GM12878 (cell line): ENCODE data around the gene H6PD. TPM values are rescaled to one million over a fixed set of nuclear protein-coding genes. Genes with fewer than 3 reads are reported as not detected.

Experiments
- ATF7 ChIP-seq: fragments of 450-650 bp; IDR thresholded peaks from 2 replicates; pipeline ENCODE4 v1.6.1; 2016; ENCODE audit warnings: low read depth, mild to moderate bottlenecking
- BACH1 ChIP-seq: fragments of 450-650 bp; IDR thresholded peaks from 2 replicates; pipeline ENCODE4 v1.6.1; 2017; ENCODE audit warnings: mild to moderate bottlenecking, borderline replicate concordance
- BHLHE40 ChIP-seq, 2 experiments: fragments of 450-650 bp in 1 of 2; IDR thresholded peaks; 2 replicates each; pipeline ENCODE4 v1.6.1; 2011 to 2017; ENCODE audit warnings: low read depth in 2 of 2, borderline replicate concordance in 1 of 2, improper control_type of control experiment in 1 of 2, low read length in 1 of 2, mild to moderate bottlenecking in 1 of 2
- BMI1 ChIP-seq: fragments of 450-650 bp; IDR thresholded peaks from 2 replicates; pipeline ENCODE4 v1.6.1; 2016; ENCODE audit warnings: mild to moderate bottlenecking, moderate library complexity, borderline replicate concordance
- E4F1 ChIP-seq: fragments of 450-650 bp; IDR thresholded peaks from 2 replicates; pipeline ENCODE4 v1.6.1; 2018; ENCODE audit warnings: borderline replicate concordance, mild to moderate bottlenecking; ENCODE audit not compliant: partially characterized antibody
- GABPA ChIP-seq: IDR thresholded peaks from 2 replicates; pipeline ENCODE4 v1.6.1; 2014; ENCODE audit warnings: antibody characterized with exemption, low read depth, mild to moderate bottlenecking, inconsistent platforms
- GATAD2B ChIP-seq: fragments of 450-650 bp; conservative IDR thresholded peaks from 2 replicates; pipeline ENCODE4 v1.6.1; 2017; ENCODE audit warnings: low read depth, mild to moderate bottlenecking, moderate library complexity
- HSF1 ChIP-seq: fragments of 150-350 bp; IDR thresholded peaks from 2 replicates; pipeline ENCODE4 v1.6.1; 2014; ENCODE audit warnings: mild to moderate bottlenecking, low read depth, low read length
- IKZF2 ChIP-seq, 2 experiments: fragments of 450-650 bp; IDR thresholded peaks; 2 replicates each; pipeline ENCODE4 v1.6.1; 2017; ENCODE audit warnings: mild to moderate bottlenecking in 2 of 2, moderate library complexity in 2 of 2
- IRF4 ChIP-seq: IDR thresholded peaks from 2 replicates; pipeline ENCODE4 v1.6.1; 2011; ENCODE audit warnings: low read depth, low read length
- MTA2 ChIP-seq: fragments of 450-650 bp; IDR thresholded peaks from 2 replicates; pipeline ENCODE4 v1.6.1; 2016; ENCODE audit warnings: low read depth, mild to moderate bottlenecking, moderate library complexity
- NFIC ChIP-seq: IDR thresholded peaks from 2 replicates; pipeline ENCODE4 v1.6.1; 2012; ENCODE audit warnings: low read depth, mild to moderate bottlenecking, inconsistent platforms, low read length, moderate library complexity
- NFYA ChIP-seq: IDR thresholded peaks from 2 replicates; pipeline ENCODE4 v1.6.1; 2011; ENCODE audit warnings: low read depth, mild to moderate bottlenecking, low read length, improper control_type of control experiment, borderline replicate concordance
- NR2C1 ChIP-seq: fragments of 450-650 bp; IDR thresholded peaks from 2 replicates; pipeline ENCODE4 v1.6.1; 2017; ENCODE audit warnings: antibody characterized with exemption, mild to moderate bottlenecking, moderate library complexity
- PML ChIP-seq: IDR thresholded peaks from 2 replicates; pipeline ENCODE4 v1.6.1; 2012; ENCODE audit warnings: low read length, inconsistent platforms
- RAD21 ChIP-seq: IDR thresholded peaks from 2 replicates; pipeline ENCODE4 v1.6.1; 2011; ENCODE audit warnings: mild to moderate bottlenecking, low read depth, low read length, moderate library complexity; ENCODE audit not compliant: insufficient read depth
- RELB ChIP-seq: fragments of 450-650 bp; IDR thresholded peaks from 2 replicates; pipeline ENCODE4 v1.6.1; 2017; ENCODE audit warnings: low read depth, mild to moderate bottlenecking, moderate library complexity
- SUZ12 ChIP-seq: fragments of 200-600 bp; sonication (generic); IDR thresholded peaks from one replicate; pipeline ENCODE4 v1.6.1; 2018; ENCODE audit warnings: antibody characterized with exemption, mild to moderate bottlenecking; ENCODE audit not compliant: unreplicated experiment
- YY1 ChIP-seq: IDR thresholded peaks from 2 replicates; pipeline ENCODE4 v1.6.1; 2011; ENCODE audit warnings: low read depth, mild to moderate bottlenecking, low read length
- ZSCAN29 ChIP-seq: fragments of 450-650 bp; IDR thresholded peaks from 2 replicates; pipeline ENCODE4 v1.6.1; 2017; ENCODE audit warnings: mild to moderate bottlenecking, moderate library complexity
- polyA plus RNA-seq, 11 experiments: library from polyadenylated mRNA; depleted of rRNA in 4 of 11; unstranded in 6 of 11; stranded (reverse) in 5 of 11; fragments of >200 nt; fragmentation: Nextera tagmentation in 4 of 11; fragmentation: Illumina TruSeq in 1 of 11; extraction: Ambion mirVana in 4 of 11; extraction: Trizol in 1 of 11; gene quantifications; 1 replicate in 1 of 11; 2 replicates in 10 of 11; pipeline versions ENCODE4 v1.2.1 to v1.2.3, GENCODE V29; 2011 to 2016; ENCODE audit warnings: inconsistent platforms in 2 of 11, missing spikeins in 2 of 11, low read depth in 1 of 11
- total RNA-seq, 4 experiments: library from RNA; depleted of rRNA in 3 of 4; stranded (reverse); fragments of >200 nt in 3 of 4; fragmentation: Illumina TruSeq in 1 of 4; extraction: Trizol in 1 of 4; gene quantifications; 2 replicates each; pipeline versions ENCODE4 v1.2.1 to v1.2.3, GENCODE V29; 2013 to 2021
- TF ChIP-seq, protein P1 (sequence below): fragments of 150-350 bp; IDR thresholded peaks from 2 replicates; pipeline ENCODE4 v1.6.1; 2016; ENCODE audit warnings: low read depth, low read length

Gene H6PD
- total and polyA plus RNA-seq, 10 of the 15 experiments (the other 5 are each of a cell fraction or from before 2014, with no cell fraction given) = 1.2 to 20.7 (median 7.7) TPM

DNA sequence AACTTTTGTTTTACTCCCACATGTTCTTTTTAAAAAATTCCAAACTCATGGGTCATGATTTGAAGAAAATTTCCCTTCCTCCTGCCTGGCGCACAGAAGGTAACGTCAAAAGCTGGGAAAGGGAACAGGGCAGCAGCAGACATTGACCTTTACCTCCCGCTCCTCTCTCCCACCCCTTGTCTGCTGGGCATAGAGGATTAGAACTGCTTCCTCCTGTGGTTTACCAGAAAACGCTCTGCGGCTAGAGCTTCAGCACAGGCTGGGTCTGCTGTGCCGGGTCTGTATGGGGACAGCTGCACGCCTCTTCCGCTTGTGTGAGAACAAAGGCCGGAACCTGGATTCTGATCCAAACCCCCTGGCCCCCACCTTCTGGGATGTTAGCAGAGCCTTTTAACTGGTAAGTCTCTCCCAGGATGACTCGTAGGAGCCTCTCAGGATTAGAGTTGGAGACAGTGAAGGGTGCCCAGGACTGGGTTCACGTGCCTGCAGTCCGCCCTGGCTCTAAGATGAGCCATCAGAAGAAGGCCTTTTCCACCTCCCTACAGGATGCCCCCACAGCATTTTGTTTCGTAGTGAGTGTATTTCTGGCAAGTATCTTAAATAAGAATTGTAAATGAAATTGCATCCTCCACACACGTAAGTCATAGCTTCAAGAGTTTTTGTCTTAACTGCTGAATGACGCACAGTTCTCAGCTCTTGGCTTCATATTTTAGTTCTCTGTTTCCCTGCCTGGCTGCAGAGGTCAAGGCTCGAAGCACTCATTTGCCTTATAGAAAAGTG is 5.2 kb downstream of the H6PD start (continued):
- TF ChIP-seq NFYA (no peak), MTA2 (peak; percentile 51; the same call in 1 of the 2 replicates), IKZF2 (IDR thresholded peaks at IDR 0.05) (peak; percentile 85 to 89), ZSCAN29 (no peak), NR2C1 (0 out of 2 replicates have a peak, but pooled peaks have one; percentile 29), GATAD2B (peak; percentile 43; the same call in 1 of the 2 replicates), NFIC (peak; percentile 29; the same call in 1 of the 2 replicates), IRF4 (no peak), YY1 (0 out of 2 replicates have a peak, but pooled peaks have one; percentile 31), RAD21 (no peak), SUZ12 (no peak), BHLHE40 (IDR thresholded peaks at IDR 0.05; ENCODE audit: borderline replicate concordance in 1 of 2, low read depth in 2 of 2, low read length in 1 of 2) (peak in 1 of 2 experiments; percentile 71; a peak in 2 of 4 replicates), ATF7 (no peak), E4F1 (no peak), PML (no peak), HSF1 (no peak), RELB (peak; percentile 54), BACH1 (no peak), GABPA (no peak), BMI1 (no peak)
- TF ChIP-seq, protein P1, sequence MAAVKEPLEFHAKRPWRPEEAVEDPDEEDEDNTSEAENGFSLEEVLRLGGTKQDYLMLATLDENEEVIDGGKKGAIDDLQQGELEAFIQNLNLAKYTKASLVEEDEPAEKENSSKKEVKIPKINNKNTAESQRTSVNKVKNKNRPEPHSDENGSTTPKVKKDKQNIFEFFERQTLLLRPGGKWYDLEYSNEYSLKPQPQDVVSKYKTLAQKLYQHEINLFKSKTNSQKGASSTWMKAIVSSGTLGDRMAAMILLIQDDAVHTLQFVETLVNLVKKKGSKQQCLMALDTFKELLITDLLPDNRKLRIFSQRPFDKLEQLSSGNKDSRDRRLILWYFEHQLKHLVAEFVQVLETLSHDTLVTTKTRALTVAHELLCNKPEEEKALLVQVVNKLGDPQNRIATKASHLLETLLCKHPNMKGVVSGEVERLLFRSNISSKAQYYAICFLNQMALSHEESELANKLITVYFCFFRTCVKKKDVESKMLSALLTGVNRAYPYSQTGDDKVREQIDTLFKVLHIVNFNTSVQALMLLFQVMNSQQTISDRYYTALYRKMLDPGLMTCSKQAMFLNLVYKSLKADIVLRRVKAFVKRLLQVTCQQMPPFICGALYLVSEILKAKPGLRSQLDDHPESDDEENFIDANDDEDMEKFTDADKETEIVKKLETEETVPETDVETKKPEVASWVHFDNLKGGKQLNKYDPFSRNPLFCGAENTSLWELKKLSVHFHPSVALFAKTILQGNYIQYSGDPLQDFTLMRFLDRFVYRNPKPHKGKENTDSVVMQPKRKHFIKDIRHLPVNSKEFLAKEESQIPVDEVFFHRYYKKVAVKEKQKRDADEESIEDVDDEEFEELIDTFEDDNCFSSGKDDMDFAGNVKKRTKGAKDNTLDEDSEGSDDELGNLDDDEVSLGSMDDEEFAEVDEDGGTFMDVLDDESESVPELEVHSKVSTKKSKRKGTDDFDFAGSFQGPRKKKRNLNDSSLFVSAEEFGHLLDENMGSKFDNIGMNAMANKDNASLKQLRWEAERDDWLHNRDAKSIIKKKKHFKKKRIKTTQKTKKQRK = no peak
